Adrenal gland (tissue), 12 donors: ENCODE data around the gene DACH2. TPM values are rescaled to one million over a fixed set of nuclear protein-coding genes. Genes with fewer than 3 reads are reported as not detected.

ENCODE experiments used
- DNase-seq, 7 donors: peaks; one replicate each; pipeline ENCODE4 v3.0.0-alpha.2; 2019 to 2020
- H3K27ac ChIP-seq, 5 donors: fragments of 200-600 bp; sonication (generic) in 4 of 5; 1 replicate in 3 of 5; 2 replicates in 2 of 5; pipeline versions ENCODE4 v1.5.1 to v1.8.0; 2016 to 2020; ENCODE audit warnings: mild to moderate bottlenecking in 1 of 5
- H3K27me3 ChIP-seq: fragments of 200-600 bp; 2 replicates; pipeline ENCODE4 v1.8.0; 2021
- H3K36me3 ChIP-seq, 2 donors: fragments of 200-600 bp; replicated peaks in 1 of 2; 1 replicate in 1 of 2; 2 replicates in 1 of 2; pipeline versions ENCODE4 v1.5.1 to v1.8.0; 2018 to 2022
- H3K4me1 ChIP-seq, 2 donors: fragments of 200-600 bp; replicated peaks in 1 of 2; 1 replicate in 1 of 2; 2 replicates in 1 of 2; pipeline versions ENCODE4 v1.5.1 to v1.8.0; 2018 to 2021
- H3K4me3 ChIP-seq, 4 donors: fragments of 200-600 bp; sonication (generic) in 3 of 4; one replicate each; pipeline ENCODE4 v1.5.1; 2016 to 2018
- H3K9me3 ChIP-seq, 3 donors: fragments of 200-600 bp; sonication (generic) in 1 of 3; replicated peaks in 1 of 3; 1 replicate in 2 of 3; 2 replicates in 1 of 3; pipeline versions ENCODE4 v1.5.1 to v1.8.0; 2016 to 2021
- CTCF ChIP-seq, 6 experiments: fragments of 450-650 bp in 4 of 6; fragments of 200-600 bp in 2 of 6; sonication (generic) in 1 of 6; IDR thresholded peaks; 1 replicate in 5 of 6; 2 replicates in 1 of 6; pipeline versions ENCODE4 v1.5.1 to v1.8.0; 2016 to 2021; ENCODE audit warnings: antibody characterized with exemption in 6 of 6, mild to moderate bottlenecking in 2 of 6, moderate library complexity in 1 of 6
- POLR2A ChIP-seq, 2 donors: fragments of 450-650 bp; IDR thresholded peaks; one replicate each; pipeline ENCODE4 v1.6.1; 2017; ENCODE audit warnings: antibody characterized with exemption in 2 of 2, mild to moderate bottlenecking in 2 of 2, moderate library complexity in 1 of 2
- WGBS, 4 donors: extraction: QIAGEN DNeasy Blood & Tissue Kit in 2 of 4; methylation state at CpG; one replicate each; pipeline versions ENCODE4 v1.1.5 to v1.1.7; 2013 to 2017; 5-methylcytosine and 5-hydroxymethylcytosine counted together
- intact Hi-C, 2 donors: fragments of 100-400 bp; cut with DNase I; formaldehyde crosslinking; loops; one replicate each; pipeline versions ENCODE4 v1.14.1 to v1.15.0; 2022 to 2023
- polyA plus RNA-seq, 3 donors: library from polyadenylated mRNA; stranded (reverse); fragments of 200-250 nt in 2 of 3; fragments of 350-450 nt in 1 of 3; fragmentation: Illumina TruSeq in 1 of 3; extraction: RNeasy Lipid Tissue Mini Kit (QIAGEN cat#74804) in 1 of 3; gene quantifications; one replicate each; pipeline ENCODE4 v1.2.3, GENCODE V29; 2013 to 2014
- total RNA-seq, 9 donors: library from RNA; depleted of rRNA in 4 of 9; stranded (reverse); fragments of >200 nt in 4 of 9; fragments of 120-200 nt in 1 of 9; fragmentation: NEBNext Ultra II Directional in 1 of 9; extraction: Animal tissue kit (Norgen Biotek cat#: 25700) in 1 of 9; gene quantifications; one replicate each; pipeline versions ENCODE4 v1.1.0 to v1.2.4, GENCODE V29; 2013 to 2023
- donor health status: healthy with polysubstance abuse.
- donor health status: Bipolar disorder and iron deficiency.
- donor health status: DM: yes; HTN: yes; CAD: no.
- donor health status: DM: no; HTN: no; CAD: no.
- donor health status: DM: no; HTN: no; CAD: no.
- donor health status: DM: yes; HTN: yes; CAD: no.

The DACH2 gene
- total and polyA plus RNA-seq, 12 donors: 0.08 to 7.7 (median 0.09) TPM; not detected in 6

- TF ChIP-seq CTCF (IDR thresholded peaks at IDR 0.05) (no peak), POLR2A (IDR thresholded peaks at IDR 0.05) (no peak)
- no peak overlapping the region for H3K27ac ChIP-seq
- no peak for DNase-seq
- 83 to 94% methylated on average over 1 of the region's 1 CpG; no CpG with 5 or more reads in 2 of the 4 donors for WGBS, 4 donors
- H3K4me1 ChIP-seq: no peaks in the 10 kb centered on the region
- no peaks in the 10 kb centered on the region for H3K9me3 ChIP-seq
- intact Hi-C loops: no loop called here
- no peaks in the 10 kb centered on the region for H3K27me3 ChIP-seq
- H3K36me3 ChIP-seq: no peaks in the 10 kb centered on the region
- H3K4me3 ChIP-seq: no peak overlapping the region
These were observed 26.3 kb upstream of the DACH2 start for GRCh38 chrX:86121916-86122315.

GRCh38 chrX:86133761-86134160, 14.5 kb upstream of the DACH2 start:
- Histone ChIP-seq H3K27me3 (peaks cover 4% of the 10 kb centered on the region), H3K27ac (no peak overlapping the region), H3K4me1 (no peaks in the 10 kb centered on the region), H3K4me3 (no peak overlapping the region), H3K36me3 (no peaks in the 10 kb centered on the region), H3K9me3 (no peaks in the 10 kb centered on the region)
- WGBS, 4 donors: 1 to 9% (median 7%) methylated on average over 3 of the region's 3 CpGs
- DNase-seq: no peak
- intact Hi-C loops: no loop called here
- TF ChIP-seq CTCF (IDR thresholded peaks at IDR 0.05) (peak in 5 of 6 experiments; percentile 29 to 69 (median 32)), POLR2A (IDR thresholded peaks at IDR 0.05) (no peak)

GRCh38 chrX:86137071-86137470, 11.2 kb upstream of the DACH2 start:
- intact Hi-C loops: no loop called here
- no peak for TF ChIP-seq CTCF (IDR thresholded peaks at IDR 0.05)
- TF ChIP-seq POLR2A (IDR thresholded peaks at IDR 0.05): no peak
- no peaks in the 10 kb centered on the region for H3K36me3 ChIP-seq
- H3K4me1 ChIP-seq: no peaks in the 10 kb centered on the region
- H3K4me3 ChIP-seq: no peak overlapping the region
- 59 to 85% (median 68%) methylated on average over 3 of the region's 3 CpGs for WGBS, 4 donors
- no peak overlapping the region for H3K27ac ChIP-seq
- peaks cover 7% of the 10 kb centered on the region for H3K27me3 ChIP-seq
- DNase-seq: no peak
- H3K9me3 ChIP-seq: no peaks in the 10 kb centered on the region

GRCh38 chrX:86141786-86142185, 6.5 kb upstream of the DACH2 start:
- Histone ChIP-seq H3K27ac (no peak overlapping the region), H3K4me1 (no peaks in the 10 kb centered on the region), H3K4me3 (no peak overlapping the region), H3K9me3 (no peaks in the 10 kb centered on the region), H3K36me3 (no peaks in the 10 kb centered on the region), H3K27me3 (peaks cover 7% of the 10 kb centered on the region)
- TF ChIP-seq CTCF (IDR thresholded peaks at IDR 0.05) (no peak), POLR2A (IDR thresholded peaks at IDR 0.05) (no peak)
- 43 to 69% (median 57%) methylated on average over 1 of the region's 1 CpG for WGBS, 4 donors
- intact Hi-C loops: no loop called here
- DNase-seq: no peak
